HPDE6-E6E7 (cell line): ENCODE data around the gene PCDHA3.
"Not testable (repeated sequence)": the region's sequence is repeated elsewhere in the genome, so short reads cannot be mapped to it uniquely, and the experiment has no call there.

ENCODE experiments used
- DNase-seq: peaks from one replicate; pipeline ENCODE4 v3.0.0; 2011; ENCODE audit warnings: missing footprints; ENCODE audit errors: extremely low spot score

The PCDHA3 gene

GRCh38 chr5:140800816-140801493, at the start of gene PCDHA3:
Gene PCDHA3, plus strand, starts transcription at chr5:140801057.
- no peak for DNase-seq

GRCh38 chr5:140753561-140753960, 47.3 kb upstream of the PCDHA3 start:
- DNase-seq = no peak

GRCh38 chr5:140764177-140764973, 36.5 kb upstream of the PCDHA3 start:
- no peak for DNase-seq

GRCh38 chr5:140767444-140767843, 33.4 kb upstream of the PCDHA3 start:
- no peak for DNase-seq

- no peak for DNase-seq
Measured at GRCh38 chr5:140780512-140780911, 20.3 kb upstream of the PCDHA3 start.

- no peak for DNase-seq
Measured at GRCh38 chr5:140785905-140786686, 14.8 kb upstream of the PCDHA3 start, which contains the start of gene PCDHA1. Gene PCDHA1, plus strand, starts transcription at chr5:140786140.

- DNase-seq = not testable (repeated sequence)
Measured at GRCh38 chr5:140787422-140787821, 13.4 kb upstream of the PCDHA3 start.

- not testable (repeated sequence) for DNase-seq
Measured at GRCh38 chr5:140787849-140788504, 12.9 kb upstream of the PCDHA3 start.

GRCh38 chr5:140791089-140791488, 9.8 kb upstream of the PCDHA3 start:
- DNase-seq = no peak

- no peak for DNase-seq
Measured at GRCh38 chr5:140794595-140795258, 6.1 kb upstream of the PCDHA3 start, which contains the start of gene PCDHA2. Gene PCDHA2, plus strand, starts transcription at chr5:140794852.

- DNase-seq = no peak
Measured at GRCh38 chr5:140795259-140795641, 5.6 kb upstream of the PCDHA3 start.

- DNase-seq = not testable (repeated sequence)
Measured at GRCh38 chr5:140796072-140796717, 4.7 kb upstream of the PCDHA3 start.

GRCh38 chr5:140796718-140797095, 4.2 kb upstream of the PCDHA3 start:
- no peak for DNase-seq

GRCh38 chr5:140801494-140801841, 611 bp downstream of the PCDHA3 start:
- DNase-seq = no peak

- DNase-seq = not testable (repeated sequence)
Measured at GRCh38 chr5:140802381-140802780, 1.5 kb downstream of the PCDHA3 start.

GRCh38 chr5:140802781-140803271, 2.0 kb downstream of the PCDHA3 start:
- DNase-seq = no peak

GRCh38 chr5:140806834-140807775, 6.2 kb downstream of the PCDHA3 start, which contains the start of gene PCDHA4:
Gene PCDHA4, plus strand, starts transcription at chr5:140807068.
- peak; percentile 11 for DNase-seq

- DNase-seq = not testable (repeated sequence)
Measured at GRCh38 chr5:140808241-140808888, 7.5 kb downstream of the PCDHA3 start.

GRCh38 chr5:140808889-140809291, 8.0 kb downstream of the PCDHA3 start:
- no peak for DNase-seq
